Endodermal cell (in vitro differentiated cells): ENCODE results near the gene PBLD. TPM values are rescaled to one million over a fixed set of nuclear protein-coding genes. Genes with fewer than 3 reads are reported as not detected.
A peak's percentile ranks its signal among the peaks of the same experiment; 100 is the strongest.
"Not testable (repeated sequence)": the region's sequence is repeated elsewhere in the genome, so short reads cannot be mapped to it uniquely, and the experiment has no call there.

Experiments used
- DNase-seq: peaks from one replicate; pipeline ENCODE4 v3.0.0-alpha.2; 2017
- H3K27ac ChIP-seq: 2 replicates; pipeline ENCODE4 v1.5.1; 2013; ENCODE audit warnings: mild to moderate bottlenecking, low read depth, low read length, moderate library complexity
- H3K27me3 ChIP-seq: 2 replicates; pipeline ENCODE4 v1.6.1; 2013; ENCODE audit warnings: mild to moderate bottlenecking, low read length, moderate library complexity; ENCODE audit not compliant: insufficient read depth, control insufficient read depth, poor library complexity, severe bottlenecking
- H3K36me3 ChIP-seq: 2 replicates; pipeline ENCODE4 v1.7.0; 2013; ENCODE audit warnings: mild to moderate bottlenecking, low read length, moderate library complexity; ENCODE audit not compliant: control insufficient read depth, insufficient read depth
- H3K4me1 ChIP-seq: one replicate; pipeline ENCODE4 v1.7.0; 2013; ENCODE audit warnings: low read length; ENCODE audit not compliant: control insufficient read depth, insufficient read depth
- H3K4me3 ChIP-seq: 2 replicates; pipeline ENCODE4 v1.5.1; 2013; ENCODE audit warnings: mild to moderate bottlenecking, low read length, moderate library complexity
- H3K9ac ChIP-seq: 2 replicates; pipeline ENCODE4 v1.6.1; 2013; ENCODE audit warnings: mild to moderate bottlenecking, low read length, moderate library complexity; ENCODE audit not compliant: poor library complexity, severe bottlenecking; ENCODE audit errors: extremely low read depth
- H3K9me3 ChIP-seq: 2 replicates; pipeline ENCODE4 v1.6.1; 2013; ENCODE audit warnings: mild to moderate bottlenecking, low read length, moderate library complexity; ENCODE audit not compliant: control insufficient read depth
- H3K27ac Mint-ChIP-seq: 2 replicates; pipeline ENCODE4 v1.8.0; 2020; ENCODE audit warnings: mixed read lengths
- H3K27me3 Mint-ChIP-seq: 2 replicates; pipeline ENCODE4 v1.8.0; 2021; ENCODE audit warnings: mild to moderate bottlenecking, mixed read lengths; ENCODE audit not compliant: insufficient read depth
- H3K36me3 Mint-ChIP-seq: 2 replicates; pipeline ENCODE4 v1.8.0; 2020; ENCODE audit warnings: low read depth, mixed read lengths
- H3K4me1 Mint-ChIP-seq: 2 replicates; pipeline ENCODE4 v1.8.0; 2020; ENCODE audit warnings: mixed read lengths
- H3K4me3 Mint-ChIP-seq: 2 replicates; pipeline ENCODE4 v1.8.0; 2020; ENCODE audit warnings: mild to moderate bottlenecking, moderate library complexity, mixed read lengths
- H3K9me3 Mint-ChIP-seq: 2 replicates; pipeline ENCODE4 v1.8.0; 2020; ENCODE audit warnings: mild to moderate bottlenecking, mixed read lengths
- WGBS, 2 experiments: methylation state at CpG; one replicate each; pipeline versions ENCODE4 v1.1.5 to v1.1.7; 2013; ENCODE audit warnings: missing lambda C conversion rate in 2 of 2, mixed read lengths in 1 of 2; ENCODE audit not compliant: insufficient coverage in 1 of 2, insufficient read length in 1 of 2; 5-methylcytosine and 5-hydroxymethylcytosine counted together
- total RNA-seq, 2 donors: library from RNA; stranded (reverse); fragmentation: NEBNext Ultra II Directional in 1 of 2; extraction: Animal tissue kit (Norgen Biotek cat#: 25700) in 1 of 2; gene quantifications; 2 replicates in 1 of 2; 3 replicates in 1 of 2; pipeline ENCODE4 v1.2.1, GENCODE V29; 2021
- TF ChIP-seq, protein P1 (sequence below): fragments of 200-600 bp; sonication (generic); conservative IDR thresholded peaks from 2 replicates; pipeline ENCODE4 v1.5.0; 2021; ENCODE audit warnings: antibody characterized with exemption, mild to moderate bottlenecking

The PBLD gene
- total RNA-seq, 2 donors from 2014 or later, result 5.0 to 5.3 TPM

DNA sequence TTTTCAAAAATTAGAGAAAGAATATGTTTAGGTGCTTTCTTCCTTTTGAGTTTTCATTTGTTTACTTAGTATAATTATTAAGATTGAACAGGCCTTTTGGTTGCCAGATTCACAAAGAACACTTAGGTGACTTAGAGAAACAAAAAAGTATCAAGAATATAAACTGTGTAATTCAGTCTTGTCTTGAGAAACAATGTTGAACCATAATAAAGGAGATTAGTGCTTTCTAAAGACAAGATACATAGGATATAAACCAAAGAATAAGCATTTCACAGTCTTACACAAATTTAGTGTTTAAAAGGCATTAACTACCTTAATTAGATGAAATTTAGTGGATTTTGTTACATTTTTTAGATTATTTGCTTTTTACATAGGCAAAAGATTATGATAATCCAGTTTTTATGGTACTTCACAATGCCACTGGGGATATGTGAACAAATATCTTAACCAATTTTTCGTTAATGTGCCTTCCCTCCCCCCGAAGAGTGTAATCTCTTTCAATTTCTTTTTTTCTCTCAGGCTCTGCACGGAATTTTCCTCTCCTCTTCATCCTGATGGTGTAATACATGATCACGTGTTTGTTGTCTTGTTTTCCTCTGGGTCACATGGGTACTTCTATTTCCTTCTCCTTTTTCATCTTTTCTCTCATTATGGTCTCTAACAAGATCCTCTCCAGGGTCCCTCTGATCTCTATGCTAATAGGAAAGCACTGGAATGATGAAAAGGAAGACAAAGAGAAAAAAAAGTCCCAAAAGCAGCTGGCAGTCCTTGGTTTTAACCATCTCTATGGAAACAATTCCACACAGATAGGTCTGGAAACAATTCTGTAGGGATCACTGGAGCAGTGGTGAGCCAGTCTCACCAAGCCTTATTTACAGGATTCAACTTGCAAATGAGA, 4.6 kb downstream of the PBLD start:
- no peak for DNase-seq
- Mint-ChIP-seq H3K4me1 (peaks cover 8% of the 10 kb centered on the region), H3K36me3 (peaks cover 3% of the 10 kb centered on the region), H3K27me3 (no peaks in the 10 kb centered on the region), H3K27ac (peak overlapping the region; percentile 33), H3K9me3 (no peaks in the 10 kb centered on the region), H3K4me3 (no peak overlapping the region)
- Histone ChIP-seq H3K4me1 (no peaks in the 10 kb centered on the region), H3K27me3 (no peaks in the 10 kb centered on the region), H3K27ac (peak overlapping the region; percentile 71), H3K4me3 (no peak overlapping the region), H3K36me3 (peaks cover under 1% of the 10 kb centered on the region), H3K9me3 (no peaks in the 10 kb centered on the region), H3K9ac (peak overlapping the region; percentile 23)
- TF ChIP-seq, protein P1, sequence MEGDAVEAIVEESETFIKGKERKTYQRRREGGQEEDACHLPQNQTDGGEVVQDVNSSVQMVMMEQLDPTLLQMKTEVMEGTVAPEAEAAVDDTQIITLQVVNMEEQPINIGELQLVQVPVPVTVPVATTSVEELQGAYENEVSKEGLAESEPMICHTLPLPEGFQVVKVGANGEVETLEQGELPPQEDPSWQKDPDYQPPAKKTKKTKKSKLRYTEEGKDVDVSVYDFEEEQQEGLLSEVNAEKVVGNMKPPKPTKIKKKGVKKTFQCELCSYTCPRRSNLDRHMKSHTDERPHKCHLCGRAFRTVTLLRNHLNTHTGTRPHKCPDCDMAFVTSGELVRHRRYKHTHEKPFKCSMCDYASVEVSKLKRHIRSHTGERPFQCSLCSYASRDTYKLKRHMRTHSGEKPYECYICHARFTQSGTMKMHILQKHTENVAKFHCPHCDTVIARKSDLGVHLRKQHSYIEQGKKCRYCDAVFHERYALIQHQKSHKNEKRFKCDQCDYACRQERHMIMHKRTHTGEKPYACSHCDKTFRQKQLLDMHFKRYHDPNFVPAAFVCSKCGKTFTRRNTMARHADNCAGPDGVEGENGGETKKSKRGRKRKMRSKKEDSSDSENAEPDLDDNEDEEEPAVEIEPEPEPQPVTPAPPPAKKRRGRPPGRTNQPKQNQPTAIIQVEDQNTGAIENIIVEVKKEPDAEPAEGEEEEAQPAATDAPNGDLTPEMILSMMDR, result no peak
- WGBS, 2 experiments, result 51 to 53% methylated on average over 4 of the region's 4 CpGs

DNA sequence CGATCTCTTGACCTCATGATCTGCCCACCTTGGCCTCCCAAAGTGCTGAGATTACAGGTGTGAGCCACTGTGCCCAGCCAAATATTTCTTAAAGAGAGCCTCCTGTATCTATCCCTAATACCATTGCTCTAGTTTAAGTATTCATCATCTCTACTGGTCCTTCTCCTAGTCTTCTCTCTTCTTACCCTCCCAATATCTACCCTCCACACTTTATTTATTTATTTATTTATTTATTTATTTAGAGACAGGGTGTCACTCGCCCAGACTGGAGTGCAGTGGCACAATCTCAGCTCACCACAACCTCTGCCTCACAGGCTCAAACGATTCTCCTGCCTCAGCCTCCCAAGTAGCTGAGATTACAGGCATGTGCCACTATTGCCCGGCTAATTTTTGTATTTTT, 8.3 kb downstream of the PBLD start:
- not testable (repeated sequence) for H3K27me3 ChIP-seq, H3K36me3 ChIP-seq, H3K9me3 ChIP-seq, H3K27ac ChIP-seq, H3K36me3 Mint-ChIP-seq, DNase-seq, H3K9me3 Mint-ChIP-seq, H3K4me3 Mint-ChIP-seq, H3K27ac Mint-ChIP-seq, H3K4me1 ChIP-seq, H3K9ac ChIP-seq, H3K27me3 Mint-ChIP-seq, H3K4me3 ChIP-seq, H3K4me1 Mint-ChIP-seq
- WGBS, 2 experiments, result 89 to 93% methylated on average over 2 to 4 of the region's 4 CpGs

DNA sequence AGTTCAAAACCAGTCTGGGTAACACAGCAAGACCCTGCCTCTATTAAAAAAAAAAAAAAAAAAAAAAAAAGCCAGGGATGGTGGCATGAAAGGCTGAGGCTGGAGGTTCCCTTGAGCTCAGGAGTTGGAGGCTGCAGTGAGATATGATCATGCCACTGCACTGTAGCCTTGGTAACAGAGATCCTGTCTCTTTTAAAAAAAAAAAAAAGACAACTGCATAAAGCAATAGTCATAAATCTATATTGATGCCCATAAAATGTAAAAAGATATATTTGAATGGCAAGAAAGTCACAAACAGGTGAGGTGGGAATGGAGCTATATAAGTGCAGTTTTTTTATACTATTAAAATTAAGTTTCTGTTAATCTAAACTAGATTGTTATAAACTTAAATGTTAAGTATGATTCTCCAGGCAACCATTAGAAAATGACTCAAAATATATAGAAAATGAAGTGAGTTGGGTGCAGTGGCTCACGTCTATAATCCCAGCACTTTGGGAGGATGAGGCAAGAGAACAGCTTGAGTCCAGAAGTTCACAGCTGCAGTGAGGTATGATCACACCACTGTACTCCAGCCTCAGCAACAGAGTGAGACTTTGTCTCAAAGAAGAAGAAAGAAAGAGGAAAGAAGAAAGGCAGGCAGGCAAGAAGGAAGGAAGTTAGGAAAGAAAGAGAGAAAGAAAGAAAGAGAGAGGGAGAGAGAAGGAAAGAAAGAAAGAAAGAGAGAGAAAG, 14.2 kb downstream of the PBLD start:
- Mint-ChIP-seq H3K4me3 (no peak overlapping the region), H3K27ac (no peak overlapping the region), H3K27me3 (no peaks in the 10 kb centered on the region), H3K36me3 (peaks cover 2% of the 10 kb centered on the region), H3K4me1 (no peaks in the 10 kb centered on the region), H3K9me3 (peaks cover 21% of the 10 kb centered on the region)
- Histone ChIP-seq H3K27ac (no peak overlapping the region), H3K4me3 (no peak overlapping the region), H3K9me3 (peaks cover 20% of the 10 kb centered on the region), H3K36me3 (no peaks in the 10 kb centered on the region), H3K27me3 (no peaks in the 10 kb centered on the region), H3K4me1 (no peaks in the 10 kb centered on the region), H3K9ac (no peak overlapping the region)
- DNase-seq, result no peak
- TF ChIP-seq, protein P1, result no peak
- WGBS, 2 experiments, result 88 to 100% methylated on average over 1 of the region's 1 CpG
